GM10248 (cell line): Measurements from ENCODE around the gene MUC2.

ENCODE experiments used
- CTCF ChIA-PET: fragments of 300-600 bp; sonication (Branson Sonifier 250); formaldehyde crosslinking; extraction: SDS; loops from one replicate; lab custom pipeline; 2021; ENCODE audit warnings: antibody characterized with exemption; lab: Yijun Ruan, JAX
- POLR2A ChIA-PET: fragments of 350-650 bp; sonication (Branson Sonifier 250); formaldehyde crosslinking; extraction: SDS; loops from one replicate; lab custom pipeline; 2020; ENCODE audit warnings: antibody characterized with exemption; lab: Yijun Ruan, JAX
- DNase-seq: peaks from one replicate; pipeline ENCODE4 v3.0.0; 2012; ENCODE audit errors: extremely low spot score
- CTCF ChIP-seq: IDR thresholded peaks from 2 replicates; pipeline ENCODE4 v1.5.1; 2012; ENCODE audit warnings: mild to moderate bottlenecking, low read depth; ENCODE audit errors: extremely low read depth, missing control alignments, control extremely low read depth

MUC2 gene

DNA sequence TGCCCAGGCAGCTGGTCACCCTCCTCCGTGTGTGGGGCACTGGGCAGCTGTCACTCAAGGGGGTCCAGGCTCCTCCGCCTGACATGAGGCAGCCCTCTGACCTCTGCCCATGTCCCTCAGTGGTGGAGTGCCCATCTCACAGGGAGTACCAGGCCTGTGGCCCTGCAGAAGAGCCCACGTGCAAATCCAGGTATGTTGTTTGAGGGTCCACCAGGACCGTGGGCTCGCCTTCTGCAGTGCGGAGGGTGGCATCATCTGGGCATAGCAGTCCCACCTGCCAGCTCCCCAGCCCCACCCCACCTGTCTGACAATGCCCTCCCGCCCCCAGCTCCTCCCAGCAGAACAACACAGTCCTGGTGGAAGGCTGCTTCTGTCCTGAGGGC lies 30.5 kb downstream of the MUC2 start:
- no peak for DNase-seq
- POLR2A ChIA-PET, result no interaction called here
- CTCF ChIA-PET, result no interaction called here
- no peak for TF ChIP-seq CTCF

DNA sequence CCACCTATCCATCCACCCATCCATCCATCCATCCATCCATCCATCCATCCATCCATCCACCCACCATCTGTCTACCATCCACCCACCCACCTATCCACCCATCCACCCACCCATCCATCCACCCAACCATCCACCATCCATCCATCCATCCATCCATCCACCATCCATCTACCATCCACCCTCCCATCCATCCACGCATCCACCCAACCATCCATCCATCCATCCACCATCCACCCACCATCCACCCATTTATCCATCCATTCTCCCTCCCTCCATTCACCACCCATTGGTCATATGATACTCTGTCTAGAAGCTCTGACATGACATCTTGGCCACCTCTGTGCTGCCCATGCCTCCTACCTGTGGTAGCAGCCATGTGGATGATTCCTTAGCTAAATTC lies 31.7 kb downstream of the MUC2 start:
- TF ChIP-seq CTCF, result no peak
- ChIA-PET CTCF (no interaction called here), POLR2A (no interaction called here)
- DNase-seq, result no peak

DNA sequence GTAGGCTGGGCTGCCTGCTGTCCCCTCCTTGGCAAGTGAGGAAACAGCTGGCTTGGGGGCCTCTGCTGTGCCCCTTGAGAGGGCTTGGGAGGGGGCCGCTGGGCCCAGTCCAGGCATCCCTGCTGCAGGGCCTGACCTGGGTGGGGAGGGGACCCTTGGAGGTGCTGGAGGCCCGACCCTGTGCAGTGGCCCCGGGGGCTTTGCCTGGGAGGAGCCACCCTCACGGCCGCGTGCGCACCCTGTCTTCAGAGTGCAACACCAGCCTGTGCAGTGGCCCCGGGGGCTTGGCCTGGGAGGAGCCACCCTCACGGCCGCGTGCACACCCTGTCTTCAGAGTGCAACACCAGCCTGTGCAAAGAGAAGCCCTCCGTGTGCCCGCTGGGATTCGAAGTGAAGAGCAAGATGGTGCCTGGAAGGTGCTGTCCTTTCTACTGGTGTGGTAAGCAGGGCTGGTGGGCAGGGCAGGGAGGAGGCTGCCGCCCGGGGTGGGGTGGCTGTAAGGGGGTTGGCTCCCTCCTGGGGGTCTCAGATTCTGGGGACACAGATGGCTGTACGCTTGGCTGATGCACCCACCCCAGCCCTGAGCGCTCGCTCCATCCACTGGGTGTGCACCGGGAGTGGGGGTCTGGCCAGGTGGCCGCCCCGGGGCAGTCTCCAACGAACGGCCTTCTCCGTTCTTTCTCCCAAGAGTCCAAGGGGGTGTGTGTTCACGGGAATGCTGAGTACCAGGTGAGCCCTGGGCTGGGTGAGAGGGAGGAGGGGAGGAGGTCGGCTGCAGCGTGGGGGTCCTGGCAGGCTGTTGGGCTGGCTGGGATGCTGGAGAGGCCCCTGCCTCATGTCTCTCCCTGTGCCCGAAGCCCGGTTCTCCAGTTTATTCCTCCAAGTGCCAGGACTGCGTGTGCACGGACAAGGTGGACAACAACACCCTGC lies 32.9 kb downstream of the MUC2 start:
- DNase-seq, result no peak
- ChIA-PET POLR2A (no interaction called here), CTCF (no interaction called here)
- no peak for TF ChIP-seq CTCF

DNA sequence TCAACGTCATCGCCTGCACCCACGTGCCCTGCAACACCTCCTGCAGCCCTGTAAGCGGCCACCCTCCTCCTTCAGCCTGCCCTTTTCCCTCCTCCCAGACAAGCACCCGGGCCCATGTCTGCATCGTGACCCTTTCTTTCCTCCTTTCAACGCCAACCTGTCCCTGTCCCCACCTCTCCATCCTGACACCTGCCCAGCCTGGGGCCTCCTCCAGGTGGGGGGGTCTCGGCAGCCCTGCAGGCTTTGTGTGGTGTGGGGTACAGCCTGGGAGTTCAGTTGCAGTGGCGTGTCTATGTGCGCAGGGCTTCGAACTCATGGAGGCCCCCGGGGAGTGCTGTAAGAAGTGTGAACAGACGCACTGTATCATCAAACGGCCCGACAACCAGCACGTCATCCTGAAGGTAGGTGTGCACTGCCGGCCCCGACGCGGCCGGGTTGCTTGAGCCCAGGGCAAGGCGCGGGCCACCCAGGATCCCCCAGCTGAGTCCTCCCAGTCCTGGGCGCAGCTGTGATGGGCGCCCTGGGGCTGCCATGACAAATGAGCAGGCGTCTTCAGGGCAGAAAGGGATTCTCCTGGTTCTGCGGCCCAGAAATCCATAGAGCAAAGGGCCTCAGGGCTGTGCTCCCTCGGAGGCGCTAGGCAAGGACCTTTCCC lies 33.7 kb downstream of the MUC2 start:
- CTCF ChIA-PET, result no interaction called here
- DNase-seq, result no peak
- POLR2A ChIA-PET, result no interaction called here
- TF ChIP-seq CTCF, result no peak

DNA sequence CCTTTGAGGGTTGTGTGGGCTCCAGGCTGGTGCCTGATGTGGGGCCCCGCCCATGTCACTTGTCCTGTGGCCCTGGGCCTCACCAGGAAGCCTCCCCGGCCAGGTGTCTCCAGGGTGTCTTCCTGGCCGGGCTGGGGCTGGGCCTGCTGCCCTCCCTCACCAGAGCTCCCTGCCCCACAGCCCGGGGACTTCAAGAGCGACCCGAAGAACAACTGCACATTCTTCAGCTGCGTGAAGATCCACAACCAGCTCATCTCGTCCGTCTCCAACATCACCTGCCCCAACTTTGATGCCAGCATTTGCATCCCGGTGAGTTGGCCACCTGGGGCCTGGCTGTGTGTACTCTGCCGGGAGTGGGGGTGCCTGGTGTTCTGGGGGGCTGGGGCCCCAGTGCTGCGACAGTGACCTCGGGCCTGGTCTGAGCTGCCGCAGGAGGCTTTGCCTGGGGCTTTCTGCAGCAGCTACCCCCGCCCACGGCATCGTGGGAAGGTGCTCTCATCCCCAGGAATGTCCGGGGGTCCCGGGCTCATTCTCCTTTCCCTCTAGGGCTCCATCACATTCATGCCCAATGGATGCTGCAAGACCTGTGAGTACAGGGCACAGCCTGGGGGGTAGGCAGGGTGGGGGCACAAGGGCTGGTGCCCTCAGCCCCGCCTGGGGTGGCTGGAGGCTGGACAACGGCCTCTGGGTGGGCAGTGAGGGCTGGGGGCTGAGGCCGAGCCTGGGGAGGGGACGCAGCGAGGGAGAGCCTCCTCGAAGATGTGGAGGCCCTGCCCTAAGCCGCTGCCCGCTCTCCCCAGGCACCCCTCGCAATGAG lies 34.6 kb downstream of the MUC2 start:
- ChIA-PET POLR2A (no interaction called here), CTCF (no interaction called here)
- DNase-seq, result no peak
- no peak for TF ChIP-seq CTCF
